Medulla oblongata (tissue), 1 donor: ENCODE data around the gene ETFDH.
"Not testable (repeated sequence)": the region's sequence is repeated elsewhere in the genome, so short reads cannot be mapped to it uniquely, and the experiment has no call there.

Experiments
- DNase-seq: peaks from one replicate; pipeline ENCODE4 v3.0.0-alpha.2; 2015; ENCODE audit errors: extremely low spot score

ETFDH gene

GRCh38 chr4:158754385-158755180 is 82.5 kb downstream of the ETFDH start:
- DNase-seq: no peak

GRCh38 chr4:158755819-158756218 is 83.7 kb downstream of the ETFDH start:
- not testable (repeated sequence) for DNase-seq

DNA sequence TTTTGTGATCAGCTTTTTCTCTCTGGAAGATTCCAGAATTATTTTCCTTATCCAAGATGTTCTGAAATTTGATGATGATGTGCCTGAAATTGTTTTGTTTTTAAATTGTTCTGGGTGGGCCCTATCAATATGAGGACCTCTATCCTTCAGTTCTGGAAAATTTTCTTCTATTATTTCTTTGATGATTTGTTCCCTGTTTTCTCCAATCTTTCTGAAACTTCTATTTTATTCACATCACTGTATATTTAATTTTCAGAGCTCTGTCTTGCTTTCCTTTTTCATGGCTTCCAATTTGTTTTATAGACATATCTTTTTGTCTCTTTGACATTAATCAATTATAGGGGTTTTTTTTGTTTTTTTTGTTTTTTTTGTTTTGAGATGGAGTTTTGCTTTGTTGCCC is 84.5 kb downstream of the ETFDH start:
- no peak for DNase-seq

DNA sequence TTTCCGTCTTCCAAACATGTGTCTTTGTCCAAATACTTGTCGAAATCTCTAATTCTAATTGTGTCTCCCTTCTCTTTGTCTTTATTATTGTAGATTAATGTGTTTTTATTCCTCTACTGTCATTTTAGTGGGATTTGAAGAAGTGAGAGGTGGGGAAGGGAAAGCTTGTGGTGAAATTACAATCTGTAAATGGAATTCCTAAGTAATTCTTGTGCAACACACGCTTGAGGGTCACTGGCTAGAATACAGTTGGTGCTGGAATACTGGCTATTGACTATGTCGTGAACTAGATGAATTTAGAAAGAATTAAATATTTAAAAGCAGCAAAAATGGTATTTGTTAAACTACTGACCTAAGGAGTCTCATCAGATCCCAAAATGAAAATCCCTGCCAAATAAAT is 86.0 kb downstream of the ETFDH start:
- no peak for DNase-seq

- no peak for DNase-seq
Observed at GRCh38 chr4:158758703-158759102, 86.6 kb downstream of the ETFDH start.
